NCI-H128 (cell line): ENCODE data around the gene MAGEA9.
"Not testable (repeated sequence)": the region's sequence is repeated elsewhere in the genome, so short reads cannot be mapped to it uniquely, and the experiment has no call there.

Experiments used
- DNase-seq: peaks from one replicate; lab custom pipeline; 2025; ENCODE audit not compliant: unreplicated experiment; lab: John Stamatoyannopoulos, UW

MAGEA9 gene

GRCh38 chrX:149781727-149782126 is at the start of gene MAGEA9:
Gene MAGEA9, plus strand, starts transcription at chrX:149781930. Its CDS starts 4,281 bp downstream, at chrX:149786211.
- DNase-seq, result not testable (repeated sequence)

- DNase-seq, result not testable (repeated sequence)
These were observed 39.5 kb upstream of the MAGEA9 start for GRCh38 chrX:149742269-149742668.

- not testable (repeated sequence) for DNase-seq
These were observed 35.2 kb upstream of the MAGEA9 start for GRCh38 chrX:149746390-149747007.

GRCh38 chrX:149757206-149758067 is 24.3 kb upstream of the MAGEA9 start:
- no peak for DNase-seq

- no peak for DNase-seq
These were observed 23.5 kb upstream of the MAGEA9 start for GRCh38 chrX:149758068-149758714.

GRCh38 chrX:149758715-149759078 is 23.0 kb upstream of the MAGEA9 start:
- DNase-seq, result not testable (repeated sequence)

- no peak for DNase-seq
These were observed 21.9 kb upstream of the MAGEA9 start for GRCh38 chrX:149759824-149760223.

- no peak for DNase-seq
These were observed 20.8 kb upstream of the MAGEA9 start for GRCh38 chrX:149760965-149761364.

- not testable (repeated sequence) for DNase-seq
These were observed 19.7 kb upstream of the MAGEA9 start for GRCh38 chrX:149761858-149762674.

- DNase-seq, result no peak
These were observed 18.8 kb upstream of the MAGEA9 start for GRCh38 chrX:149762696-149763614.

- not testable (repeated sequence) for DNase-seq
These were observed 11.4 kb upstream of the MAGEA9 start for GRCh38 chrX:149770344-149770743.

- DNase-seq, result not testable (repeated sequence)
These were observed 8.7 kb upstream of the MAGEA9 start for GRCh38 chrX:149773026-149773425.

- not testable (repeated sequence) for DNase-seq
These were observed 8.0 kb upstream of the MAGEA9 start, which contains the start of gene HSFX1 for GRCh38 chrX:149773768-149774167. Gene HSFX1, plus strand, starts transcription at chrX:149774068. Its CDS starts 614 bp downstream, at chrX:149774682.

GRCh38 chrX:149777999-149778398 is 3.7 kb upstream of the MAGEA9 start:
- not testable (repeated sequence) for DNase-seq

GRCh38 chrX:149795531-149795930 is 13.8 kb downstream of the MAGEA9 start:
- not testable (repeated sequence) for DNase-seq

GRCh38 chrX:149799095-149799714 is 17.5 kb downstream of the MAGEA9 start:
- DNase-seq, result no peak

- DNase-seq, result no peak
These were observed 18.2 kb downstream of the MAGEA9 start for GRCh38 chrX:149799938-149800337.

- DNase-seq, result no peak
These were observed 21.8 kb downstream of the MAGEA9 start for GRCh38 chrX:149803458-149804062.

- no peak for DNase-seq
These were observed 22.4 kb downstream of the MAGEA9 start for GRCh38 chrX:149804102-149804501.
